GM12864 (cell line): ENCODE results near the gene PDE4B.

ENCODE experiments used
- DNase-seq: peaks from one replicate; pipeline ENCODE4 v3.0.0-alpha.2; 2011; ENCODE audit warnings: low read depth
- H3K4me3 ChIP-seq: 2 replicates; pipeline ENCODE4 v1.5.1; 2011; ENCODE audit warnings: mild to moderate bottlenecking, low read depth, low read length, control low read depth
- CTCF ChIP-seq: IDR thresholded peaks from 2 replicates; pipeline ENCODE4 v1.5.1; 2011; ENCODE audit warnings: low read depth, mild to moderate bottlenecking, moderate library complexity, low read length, control low read depth, inconsistent platforms; ENCODE audit errors: missing control alignments

PDE4B gene

GRCh38 chr1:65762081-65762862 lies 30.4 kb upstream of the PDE4B start:
- no peak overlapping the region for H3K4me3 ChIP-seq
- no peak for TF ChIP-seq CTCF
- DNase-seq = no peak

DNA sequence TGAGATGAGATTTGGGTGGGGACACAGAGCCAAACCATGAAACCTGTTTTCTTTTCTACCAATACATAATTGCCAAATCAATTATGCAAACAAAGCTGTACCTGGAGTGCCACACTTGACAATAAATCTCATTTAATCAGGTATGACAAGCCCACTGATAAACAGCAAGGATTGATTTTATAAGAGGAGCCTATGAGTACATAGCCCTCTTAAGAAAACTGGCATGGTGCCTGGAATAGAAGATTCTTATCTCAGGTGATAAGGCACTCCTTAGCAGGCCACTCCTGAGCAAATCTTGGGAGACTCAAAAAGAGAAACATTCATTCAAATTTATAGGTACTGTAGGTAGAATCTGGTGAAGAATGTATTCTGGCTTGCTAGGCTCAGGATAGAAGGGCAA lies 28.6 kb upstream of the PDE4B start:
- no peak for TF ChIP-seq CTCF
- H3K4me3 ChIP-seq = no peak overlapping the region
- no peak for DNase-seq

- TF ChIP-seq CTCF = no peak
- no peak overlapping the region for H3K4me3 ChIP-seq
- DNase-seq = no peak
Measured at GRCh38 chr1:65765631-65766030, 27.1 kb upstream of the PDE4B start.

- no peak overlapping the region for H3K4me3 ChIP-seq
- TF ChIP-seq CTCF = no peak
- no peak for DNase-seq
Measured at GRCh38 chr1:65769636-65770035, 23.1 kb upstream of the PDE4B start.

- no peak for DNase-seq
- TF ChIP-seq CTCF = no peak
- H3K4me3 ChIP-seq = no peak overlapping the region
Measured at GRCh38 chr1:65772607-65773006, 20.1 kb upstream of the PDE4B start.

GRCh38 chr1:65773391-65774123 lies 19.1 kb upstream of the PDE4B start:
- no peak overlapping the region for H3K4me3 ChIP-seq
- DNase-seq = no peak
- no peak for TF ChIP-seq CTCF
